Measurements from ENCODE around the gene REEP1.

The REEP1 gene

DNA sequence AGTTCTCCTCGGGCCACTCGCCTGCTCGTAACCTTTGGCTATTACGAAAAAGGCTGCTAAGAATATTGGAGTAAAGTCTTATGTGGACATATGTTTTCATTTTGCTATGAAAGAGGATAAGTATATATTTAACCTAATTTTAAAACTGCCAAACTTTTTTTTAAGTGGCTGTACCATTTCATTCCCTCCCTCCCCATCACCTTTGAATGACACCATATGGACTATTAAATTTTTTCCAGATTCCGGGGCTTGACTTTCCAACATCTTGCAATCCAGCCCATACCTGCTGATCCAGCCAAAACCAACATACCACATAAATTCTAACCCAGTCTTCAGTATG lies 31.5 kb downstream of the REEP1 start:
- no peak for DNase-seq (ENCODE audit: low read depth)

DNA sequence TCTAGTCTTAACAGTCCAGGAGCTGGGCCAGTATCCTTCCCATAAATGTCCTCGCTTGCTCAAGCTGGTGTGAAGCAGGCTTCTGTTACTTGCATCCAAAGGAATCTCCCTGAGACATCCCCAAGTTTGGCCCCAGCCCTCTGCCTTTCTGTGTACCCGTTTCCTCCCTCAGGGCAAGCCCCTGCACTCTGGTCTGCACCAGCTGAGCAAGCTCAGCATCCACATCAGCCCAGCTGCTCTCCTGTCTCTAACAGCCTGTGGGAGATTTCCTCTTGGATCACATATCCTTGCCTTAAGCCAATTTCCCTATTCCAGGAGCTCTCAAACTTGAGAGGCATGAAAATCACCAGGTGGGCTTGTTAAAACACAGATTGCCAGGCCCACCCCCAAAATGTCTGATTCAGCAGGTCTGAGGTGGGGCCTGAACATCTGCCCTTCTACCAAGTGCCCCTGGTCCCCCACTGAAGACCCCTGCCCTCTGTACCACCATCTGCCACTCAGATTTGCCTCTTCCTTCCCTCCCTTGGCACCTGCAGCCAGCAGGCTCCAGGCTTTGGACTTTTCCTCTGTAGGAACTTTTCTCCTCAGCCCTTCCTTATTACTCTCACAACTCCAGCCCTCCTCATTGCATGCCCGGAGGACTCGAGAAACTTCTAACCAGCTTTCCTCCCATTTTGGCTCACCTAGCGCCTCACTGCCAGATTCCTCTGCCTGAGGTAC lies 32.1 kb downstream of the REEP1 start:
- no peak for DNase-seq (ENCODE audit: low read depth)

DNA sequence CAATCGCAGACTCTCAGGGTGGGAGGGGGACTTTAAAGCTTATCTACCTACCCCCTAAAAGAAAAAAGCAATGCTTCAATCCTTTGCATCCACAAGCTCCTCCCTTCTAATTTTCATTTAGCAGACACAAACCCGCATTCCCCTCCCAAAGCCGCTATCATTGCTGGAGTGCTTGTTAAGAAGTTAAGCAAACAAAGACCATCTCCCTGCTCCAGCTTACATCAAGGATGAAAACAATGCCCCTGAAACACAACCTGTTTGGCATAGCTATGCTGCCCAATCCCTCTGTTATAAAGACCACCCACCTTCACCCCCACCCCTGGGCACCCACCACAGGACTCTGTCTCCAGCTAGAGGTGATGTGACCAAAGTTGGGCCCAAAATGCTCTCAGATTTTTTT lies 33.0 kb downstream of the REEP1 start:
- DNase-seq (ENCODE audit: low read depth): no peak

DNA sequence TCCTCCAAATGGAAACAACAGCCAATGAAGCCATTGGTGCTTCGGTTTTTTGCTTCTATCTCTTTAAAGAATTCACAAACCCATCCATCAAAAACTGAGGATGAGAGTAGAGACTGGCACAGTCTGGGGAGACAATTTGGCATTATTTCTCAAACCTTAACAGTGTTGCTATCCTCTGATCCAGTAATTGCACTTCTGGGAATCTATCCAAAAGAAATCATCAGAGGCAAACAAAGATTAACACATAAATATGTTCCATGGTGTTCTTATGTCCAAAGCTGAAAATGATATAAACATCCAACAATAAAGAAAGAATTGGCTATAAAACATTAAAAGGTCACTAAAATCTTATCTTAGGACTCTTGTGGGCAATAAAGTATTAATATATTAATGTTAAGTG lies 35.1 kb downstream of the REEP1 start:
- DNase-seq (ENCODE audit: low read depth): no peak

DNA sequence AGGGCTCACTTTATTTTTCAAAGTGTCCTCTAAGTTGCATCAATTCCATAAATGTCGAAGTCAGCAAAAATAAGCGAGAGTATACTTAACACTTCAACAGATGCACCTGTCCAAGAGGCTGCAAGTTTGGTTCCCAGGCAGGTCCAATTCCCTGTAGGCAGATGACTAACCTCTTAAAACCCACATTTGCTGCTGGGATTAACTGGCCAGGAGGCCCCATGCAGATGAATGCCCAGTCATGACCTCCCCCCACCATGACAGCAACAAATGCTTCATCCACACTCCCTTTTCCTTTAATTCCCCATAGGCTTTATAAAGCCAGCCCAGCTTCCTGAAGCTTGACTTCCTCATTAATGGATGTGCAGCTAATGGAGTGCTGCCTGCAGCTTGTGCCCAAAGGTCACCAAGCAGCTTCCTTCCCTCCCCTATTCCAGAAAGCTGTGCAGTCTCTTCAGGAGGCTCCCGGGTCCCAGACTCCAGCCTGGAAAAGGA lies 35.7 kb downstream of the REEP1 start:
- no peak for DNase-seq (ENCODE audit: low read depth)

DNA sequence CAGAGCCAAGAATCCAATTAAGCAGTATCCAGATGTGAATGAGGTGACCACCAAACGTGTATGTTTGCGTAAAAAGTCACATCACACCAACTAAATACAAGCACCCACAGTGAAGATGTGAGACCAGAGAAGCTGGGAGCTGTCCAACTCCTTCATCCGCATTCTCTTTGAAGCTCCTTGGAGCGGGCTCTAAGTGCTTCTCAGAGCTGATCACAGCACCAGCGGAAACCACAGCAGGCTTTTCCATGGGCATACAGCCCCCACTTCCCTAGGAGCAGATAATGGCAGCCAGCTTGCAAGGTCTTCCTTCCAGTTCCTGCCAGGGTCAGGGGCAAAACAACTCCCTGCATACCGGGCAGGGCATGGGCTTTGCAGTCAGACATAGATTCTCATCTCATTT lies 36.4 kb downstream of the REEP1 start:
- DNase-seq (ENCODE audit: low read depth): no peak

DNA sequence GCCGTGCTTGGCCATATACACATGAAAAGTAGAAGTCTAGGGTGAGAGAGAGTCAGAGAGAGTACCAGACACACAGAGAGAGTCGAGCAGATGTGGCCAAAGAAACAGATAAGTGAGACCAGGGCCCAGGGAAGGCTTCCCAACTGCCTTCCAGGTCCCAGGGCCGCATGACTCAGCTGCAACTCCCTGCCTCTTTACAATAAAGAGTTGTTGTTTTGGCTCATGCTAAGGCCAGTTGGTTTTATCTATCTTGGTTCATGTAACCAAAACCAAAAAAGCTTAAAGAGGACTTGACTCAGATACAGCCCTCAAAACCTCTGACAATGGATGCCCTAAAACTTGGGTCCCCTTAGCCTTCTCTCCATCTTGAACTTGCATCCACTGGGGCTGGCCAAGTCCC lies 36.9 kb downstream of the REEP1 start:
- no peak for DNase-seq (ENCODE audit: low read depth)

DNA sequence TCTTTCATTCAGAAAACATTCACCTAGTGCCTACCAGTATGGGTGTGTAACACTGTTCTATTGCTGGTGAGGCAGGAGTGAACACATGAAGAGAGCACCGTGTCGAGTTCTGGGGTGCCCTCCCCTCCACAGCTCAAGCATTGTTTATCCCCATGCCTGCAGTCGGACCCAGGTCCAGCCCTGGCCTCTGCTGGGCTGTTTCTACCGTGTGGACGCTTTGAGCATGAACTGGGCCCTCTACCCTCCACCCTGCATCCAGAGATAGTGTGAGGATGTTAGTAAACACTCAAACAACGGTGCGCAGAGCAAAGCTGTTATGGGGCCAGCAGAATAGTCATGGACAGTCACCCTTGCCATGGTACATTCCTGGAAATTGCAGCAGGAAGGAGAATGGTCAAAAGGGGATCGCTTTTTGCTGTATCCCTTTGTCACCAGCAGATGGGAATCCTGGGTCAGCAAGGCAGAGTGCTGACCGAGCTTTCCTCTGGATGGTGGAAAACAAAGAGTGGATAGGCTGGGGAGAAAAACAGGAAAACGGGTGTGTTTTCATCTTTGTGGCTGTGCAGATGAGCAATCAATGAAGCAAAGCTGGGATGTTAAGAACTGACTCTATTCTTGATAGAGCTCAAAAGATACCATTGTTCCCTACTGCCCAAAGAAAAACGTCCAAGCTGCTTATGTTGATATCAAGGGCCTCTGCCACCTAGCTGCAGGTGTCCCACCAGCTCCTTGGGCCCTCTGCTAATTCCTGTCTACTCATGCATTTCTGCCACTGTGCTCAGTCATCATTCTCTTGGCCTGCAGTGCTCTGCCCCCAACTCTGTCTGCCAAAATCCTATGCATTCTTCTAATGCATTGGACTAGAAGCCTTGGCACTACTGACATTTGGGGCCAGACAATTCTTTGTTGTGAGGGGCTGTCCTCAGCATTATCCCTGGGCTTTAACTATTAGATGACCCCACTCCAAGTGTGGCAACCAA lies 38.7 kb downstream of the REEP1 start:
- no peak for DNase-seq (ENCODE audit: low read depth)

DNA sequence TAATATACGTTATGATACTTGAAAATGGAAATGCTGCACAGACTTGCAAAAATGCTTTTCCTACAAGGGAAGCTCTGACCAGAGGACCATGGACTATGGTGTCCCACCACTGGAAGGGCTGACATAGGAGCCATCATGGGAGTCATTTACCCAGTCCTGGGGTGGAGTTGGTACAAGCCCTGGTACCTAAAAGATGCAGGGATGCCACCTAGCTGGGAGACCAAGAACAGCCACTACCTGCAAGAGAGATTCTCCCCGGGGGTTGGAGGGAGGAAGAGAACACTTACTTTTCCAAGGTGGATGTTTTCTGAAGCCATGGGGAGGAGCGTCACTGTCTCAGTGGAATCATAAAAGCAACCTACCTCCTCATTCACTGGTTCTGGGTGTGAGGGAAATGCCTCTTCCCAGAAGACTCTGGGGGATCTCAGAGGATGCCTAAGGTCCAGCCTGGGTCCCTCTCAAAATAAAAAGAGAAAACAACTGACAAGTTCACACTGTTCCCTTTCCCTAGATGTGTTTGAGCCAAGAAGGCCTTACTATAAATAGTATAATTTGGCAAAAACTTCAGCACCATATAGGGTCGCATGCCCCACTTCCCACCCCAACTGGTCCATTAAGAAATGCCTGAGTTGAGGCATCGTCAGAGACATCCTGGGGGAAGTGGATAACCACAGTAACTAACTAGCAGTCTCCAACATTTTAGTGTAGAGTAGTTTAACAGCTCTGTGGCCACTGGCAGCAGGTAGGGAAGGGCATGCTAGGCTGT lies 39.9 kb downstream of the REEP1 start:
- no peak for DNase-seq (ENCODE audit: low read depth)

DNA sequence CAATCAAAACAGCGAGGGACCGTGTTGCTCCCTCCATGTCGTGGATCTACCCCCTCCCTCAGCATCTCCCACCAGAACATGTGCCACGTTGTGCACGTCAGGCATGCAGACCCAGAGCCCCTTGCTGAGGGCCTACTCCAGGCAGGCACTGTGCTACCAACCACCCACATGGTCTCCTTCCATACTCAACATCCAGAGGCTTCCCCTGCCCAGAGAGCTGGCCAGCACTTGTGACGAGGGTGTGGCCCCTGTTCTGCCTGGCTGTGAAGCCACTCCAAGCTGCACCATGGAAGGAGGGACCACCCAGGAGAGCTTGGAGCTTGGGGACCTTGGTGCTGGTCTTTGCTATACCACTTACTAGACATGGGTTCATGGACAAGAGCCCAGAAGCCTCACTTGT lies 40.5 kb downstream of the REEP1 start:
- no peak for DNase-seq (ENCODE audit: low read depth)

DNA sequence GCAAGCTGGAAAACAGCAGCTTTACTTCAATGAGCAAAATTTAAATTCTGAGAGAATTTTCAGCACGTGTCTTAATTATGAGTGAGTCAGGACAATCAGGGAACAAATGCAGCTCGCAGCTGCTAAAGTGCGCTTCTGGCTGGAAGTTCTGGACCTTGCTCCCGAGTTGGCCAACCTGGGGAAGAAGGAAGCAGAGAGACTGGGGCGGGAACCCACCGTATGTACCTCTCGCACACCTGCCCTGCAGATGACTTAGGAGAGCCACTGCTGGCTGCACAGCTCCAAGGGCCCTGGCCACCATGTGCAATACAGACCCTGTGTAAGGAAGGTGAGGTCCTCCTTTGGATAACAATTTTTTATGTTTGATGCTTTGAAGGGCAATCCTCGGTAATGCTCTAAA lies 42.4 kb downstream of the REEP1 start:
- DNase-seq (ENCODE audit: low read depth): no peak

DNA sequence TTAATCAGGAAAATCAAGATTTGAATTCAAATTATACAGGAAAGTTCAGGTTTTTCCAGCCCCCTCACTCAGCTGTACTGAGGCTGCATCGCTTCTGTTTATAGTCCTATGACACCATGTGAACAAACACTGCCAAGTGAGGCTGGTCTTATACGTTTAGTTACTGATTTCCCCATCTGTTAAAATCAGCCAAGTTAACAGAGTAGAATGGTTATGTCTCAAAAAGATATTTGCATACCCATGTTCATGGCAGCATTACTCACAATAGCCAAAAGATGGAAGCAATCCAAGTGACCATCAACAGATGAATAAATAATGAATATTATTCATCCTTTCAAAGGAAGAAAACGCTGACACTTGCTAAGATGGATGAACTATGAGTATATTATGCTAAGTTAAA lies 43.8 kb downstream of the REEP1 start:
- no peak for DNase-seq (ENCODE audit: low read depth)

DNA sequence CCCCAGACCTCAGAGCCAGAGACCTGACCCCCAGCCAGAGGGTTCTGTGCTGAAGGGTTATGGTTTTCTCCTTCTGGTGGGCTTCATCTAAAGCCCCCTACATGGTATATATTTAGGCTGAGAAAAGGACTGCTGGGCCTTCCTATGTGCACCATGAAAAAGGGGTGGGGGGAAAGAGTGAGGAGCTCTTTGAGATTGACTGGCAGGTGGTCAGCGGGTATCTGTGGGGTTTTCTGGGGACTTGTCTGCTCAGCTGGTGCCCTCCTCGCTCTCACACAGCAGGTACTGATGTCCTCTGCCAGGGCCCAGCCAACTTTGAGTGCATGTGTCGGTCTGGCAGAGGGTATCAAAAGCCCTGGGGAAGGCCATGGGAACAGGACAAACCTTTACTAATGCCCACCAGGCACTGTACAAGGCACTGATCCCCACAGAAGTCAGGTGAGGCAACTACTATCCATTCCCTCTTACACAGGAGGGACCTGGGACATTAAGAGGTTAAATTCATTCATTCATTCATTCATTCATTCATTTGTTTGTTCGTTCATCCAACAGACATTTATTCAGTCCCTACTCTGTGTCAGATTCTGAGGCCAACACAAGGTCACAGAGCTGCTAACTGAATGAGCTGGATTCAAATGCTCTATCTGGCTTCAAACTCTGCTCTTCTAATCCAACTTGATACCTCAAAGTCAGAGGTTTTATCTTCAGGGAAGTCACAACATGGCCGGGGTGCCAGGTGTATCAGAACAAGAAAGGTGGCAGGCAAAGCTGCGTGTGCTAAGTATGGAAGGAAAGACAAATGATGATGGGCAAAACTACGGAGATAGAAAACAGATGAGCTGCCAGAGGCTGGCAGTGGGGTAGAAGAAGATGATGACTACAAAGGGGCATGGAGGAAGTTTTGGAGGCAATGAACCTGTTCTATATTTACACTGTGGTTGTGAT lies 44.6 kb downstream of the REEP1 start:
- DNase-seq (ENCODE audit: low read depth): no peak

DNA sequence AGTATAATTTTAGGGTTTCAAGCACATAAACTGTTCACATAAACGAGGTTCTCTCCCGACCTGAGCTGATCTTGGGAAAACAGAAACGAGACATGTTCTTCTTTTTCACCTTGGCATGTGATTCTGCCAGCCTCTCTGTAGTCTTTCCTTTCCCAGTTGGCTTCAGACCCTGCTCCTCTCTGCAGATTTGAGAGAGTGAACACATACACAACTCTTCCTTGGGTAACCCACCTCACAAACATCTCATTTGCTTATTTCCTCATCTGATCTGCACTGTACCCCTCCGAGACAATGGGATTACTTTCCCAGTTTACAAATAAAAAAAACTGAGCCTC lies 46.1 kb downstream of the REEP1 start:
- no peak for DNase-seq (ENCODE audit: low read depth)

DNA sequence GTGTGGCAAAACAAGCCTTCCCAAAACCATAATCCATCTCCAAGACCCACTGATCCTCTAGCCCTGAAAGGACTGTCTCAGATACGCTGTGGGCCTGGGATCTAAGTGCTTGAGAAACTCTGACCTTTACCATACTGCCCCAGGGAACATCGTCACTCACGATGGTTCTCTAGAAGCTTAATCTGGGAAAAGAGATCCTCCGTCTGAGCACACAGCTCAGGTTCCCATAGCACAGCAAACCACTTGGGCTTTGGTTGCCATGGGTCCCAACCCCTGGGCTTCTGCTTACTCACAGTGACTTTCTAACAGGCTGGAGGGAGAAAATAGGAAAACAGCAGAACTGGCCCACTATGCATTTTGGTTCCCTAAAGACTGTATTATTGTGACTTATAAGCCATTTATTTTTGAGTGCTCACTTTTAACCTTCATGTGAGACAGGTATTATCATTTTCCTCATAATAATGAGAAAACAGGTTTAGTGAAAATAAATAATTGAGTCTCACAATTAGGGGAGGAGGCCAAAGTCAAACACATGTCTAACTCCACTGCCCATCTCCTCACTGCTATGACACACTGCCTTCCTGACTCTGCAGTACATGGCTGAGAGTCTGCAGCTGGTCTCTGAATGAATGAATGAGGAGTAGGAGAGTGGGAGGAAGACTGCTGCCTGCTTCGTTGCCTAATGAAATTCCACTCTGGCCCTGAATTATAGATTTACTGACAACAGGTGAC lies 46.7 kb downstream of the REEP1 start:
- no peak for DNase-seq (ENCODE audit: low read depth)

DNA sequence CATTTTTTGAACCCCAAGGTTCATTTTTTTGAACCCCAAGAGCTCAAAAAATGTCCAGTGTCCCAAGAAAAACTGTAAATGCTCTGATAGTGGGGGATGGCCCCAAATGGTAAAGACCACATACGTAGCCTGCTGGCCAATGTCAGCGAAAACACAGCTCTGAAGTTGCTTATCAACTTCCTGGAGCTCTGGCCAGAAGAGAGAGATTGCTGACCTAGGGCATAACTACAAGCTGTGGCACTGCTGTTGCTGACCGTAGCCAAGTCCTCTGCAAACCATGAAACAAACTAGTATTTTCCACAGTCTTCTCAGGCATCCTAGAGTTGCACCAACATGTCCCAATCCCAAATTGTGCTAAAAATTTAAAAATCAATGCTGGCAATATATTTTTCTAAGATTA lies 50.9 kb downstream of the REEP1 start:
- DNase-seq (ENCODE audit: low read depth): no peak

DNA sequence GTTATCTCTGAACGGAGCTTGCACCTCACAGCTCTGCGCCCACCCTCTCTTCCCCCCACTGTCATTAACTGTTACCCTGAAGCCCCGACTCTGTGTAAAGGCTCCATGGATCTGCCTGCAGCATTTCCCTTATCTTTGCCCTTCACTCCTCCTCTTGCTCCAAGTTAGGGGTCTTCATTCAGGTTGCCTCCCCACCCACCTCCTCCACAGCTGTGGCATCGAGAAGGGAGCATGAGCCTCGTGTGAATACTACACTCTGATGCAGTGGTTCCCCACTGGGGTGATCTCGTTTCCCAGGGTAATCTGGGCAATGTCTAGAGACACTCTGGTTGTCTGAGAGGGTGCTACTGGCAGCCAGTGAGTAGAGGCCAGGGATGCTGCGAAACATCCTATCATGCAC lies 51.4 kb downstream of the REEP1 start:
- no peak for DNase-seq (ENCODE audit: low read depth)

DNA sequence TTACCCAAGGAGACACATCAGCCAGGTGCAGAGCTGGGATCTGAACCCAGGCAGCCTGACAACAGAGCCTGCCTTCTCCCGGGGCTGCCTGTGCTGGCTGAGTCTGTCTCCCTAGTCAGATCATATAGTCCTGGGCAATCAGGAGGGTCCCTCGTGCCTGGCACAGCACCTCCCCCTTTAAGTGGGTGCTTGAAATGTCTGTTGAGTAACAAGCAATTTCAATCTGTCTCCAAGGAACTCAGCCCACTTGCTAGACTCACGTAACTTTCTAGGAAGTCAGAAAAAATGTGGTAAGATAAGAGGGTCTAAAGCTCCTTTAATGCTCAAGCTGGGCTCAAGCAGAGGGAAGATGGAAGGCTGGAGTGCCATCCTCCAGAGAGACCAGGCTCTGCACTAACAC lies 51.9 kb downstream of the REEP1 start:
- DNase-seq (ENCODE audit: low read depth): no peak

DNA sequence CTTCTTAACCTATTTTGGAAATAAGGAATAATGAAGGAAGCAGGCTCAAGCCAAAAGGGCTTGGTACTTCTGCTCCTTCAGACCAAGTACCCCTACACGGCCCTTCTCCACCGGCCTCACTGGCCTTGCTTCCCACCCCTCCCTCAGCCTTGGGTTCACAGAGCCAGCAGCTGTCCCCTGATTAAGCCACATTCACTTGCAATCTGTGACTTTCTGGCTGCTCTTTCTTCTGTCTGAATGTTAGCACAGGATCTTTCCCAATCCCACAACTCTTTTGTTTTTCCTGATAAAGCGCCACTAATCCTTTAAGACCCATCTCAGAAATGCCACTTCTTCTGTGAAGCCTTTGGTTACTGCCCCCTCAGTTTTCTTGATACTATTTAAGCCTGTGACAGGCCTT lies 52.4 kb downstream of the REEP1 start:
- DNase-seq (ENCODE audit: low read depth): no peak

DNA sequence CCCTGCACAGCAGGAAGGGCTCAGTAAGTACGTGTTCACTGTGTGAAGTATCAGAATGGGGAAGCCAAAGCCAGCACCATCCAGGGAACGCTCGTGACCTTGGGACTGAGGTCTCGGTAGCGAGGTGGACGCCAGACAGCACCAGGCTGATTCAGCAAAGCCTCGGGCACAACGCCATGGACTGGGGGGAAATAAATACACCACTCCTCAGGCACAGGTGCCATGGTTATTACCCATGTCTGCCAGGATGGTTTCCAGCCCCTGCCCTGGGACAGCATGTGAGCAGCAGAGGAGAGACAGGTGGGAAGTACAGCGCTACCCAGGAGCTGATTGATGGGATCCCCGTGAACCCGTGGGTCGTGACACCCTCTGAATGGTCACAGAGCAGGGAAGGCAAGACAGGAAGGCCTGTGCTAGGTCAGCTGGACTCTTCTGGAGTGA lies 53.0 kb downstream of the REEP1 start:
- no peak for DNase-seq (ENCODE audit: low read depth)

Data from activated T-cell treated with anti-CD3 and anti-CD28 coated beads for 48 hours (primary cell).